Right lobe of liver (tissue), 4 donors: ENCODE measurements around the gene STK11IP.

ENCODE experiments used
- POLR2A ChIP-seq: fragments of 450-650 bp; IDR thresholded peaks from one replicate; pipeline ENCODE4 v1.6.1; 2017; ENCODE audit warnings: antibody characterized with exemption, mild to moderate bottlenecking
- TF ChIP-seq, protein P1 (sequence below), 4 donors: fragments of 200-600 bp in 3 of 4; fragments of 450-650 bp in 1 of 4; IDR thresholded peaks; one replicate each; pipeline versions ENCODE4 v1.5.1 to v1.8.0; 2016 to 2022; ENCODE audit warnings: antibody characterized with exemption in 4 of 4, mild to moderate bottlenecking in 2 of 4
- donor health status: DM: no; HTN: no; CAD: no.
- donor health status: DM: no; HTN: no; CAD: no.
- donor health status: DM: no; HTN: yes; CAD: no.

GRCh38 chr2:219616550-219616949 lies 18.9 kb downstream of the STK11IP start:
- TF ChIP-seq, protein P1, sequence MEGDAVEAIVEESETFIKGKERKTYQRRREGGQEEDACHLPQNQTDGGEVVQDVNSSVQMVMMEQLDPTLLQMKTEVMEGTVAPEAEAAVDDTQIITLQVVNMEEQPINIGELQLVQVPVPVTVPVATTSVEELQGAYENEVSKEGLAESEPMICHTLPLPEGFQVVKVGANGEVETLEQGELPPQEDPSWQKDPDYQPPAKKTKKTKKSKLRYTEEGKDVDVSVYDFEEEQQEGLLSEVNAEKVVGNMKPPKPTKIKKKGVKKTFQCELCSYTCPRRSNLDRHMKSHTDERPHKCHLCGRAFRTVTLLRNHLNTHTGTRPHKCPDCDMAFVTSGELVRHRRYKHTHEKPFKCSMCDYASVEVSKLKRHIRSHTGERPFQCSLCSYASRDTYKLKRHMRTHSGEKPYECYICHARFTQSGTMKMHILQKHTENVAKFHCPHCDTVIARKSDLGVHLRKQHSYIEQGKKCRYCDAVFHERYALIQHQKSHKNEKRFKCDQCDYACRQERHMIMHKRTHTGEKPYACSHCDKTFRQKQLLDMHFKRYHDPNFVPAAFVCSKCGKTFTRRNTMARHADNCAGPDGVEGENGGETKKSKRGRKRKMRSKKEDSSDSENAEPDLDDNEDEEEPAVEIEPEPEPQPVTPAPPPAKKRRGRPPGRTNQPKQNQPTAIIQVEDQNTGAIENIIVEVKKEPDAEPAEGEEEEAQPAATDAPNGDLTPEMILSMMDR (IDR thresholded peaks at IDR 0.05), result no peak
- no peak for TF ChIP-seq POLR2A
